Smooth muscle cell (in vitro differentiated cells): ENCODE data around the gene CNTN4. TPM values are rescaled to one million over a fixed set of nuclear protein-coding genes. Genes with fewer than 3 reads are reported as not detected.

ENCODE experiments used
- DNase-seq: peaks from one replicate; lab custom pipeline; 2025; ENCODE audit not compliant: unreplicated experiment; lab: John Stamatoyannopoulos, UW
- H2AFZ ChIP-seq: fragments of 200-600 bp; sonication (generic); 2 replicates; pipeline ENCODE4 v1.6.0; 2016; ENCODE audit warnings: antibody characterized with exemption, low read depth, mild to moderate bottlenecking
- H3F3A ChIP-seq: fragments of 200-600 bp; sonication (generic); 2 replicates; pipeline ENCODE4 v1.6.0; 2017; ENCODE audit warnings: antibody characterized with exemption, low read depth
- H3K27ac ChIP-seq: fragments of 200-600 bp; sonication (generic); 2 replicates; pipeline ENCODE4 v1.5.1; 2016; ENCODE audit warnings: low read depth, mild to moderate bottlenecking
- H3K27me3 ChIP-seq: fragments of 200-600 bp; sonication (generic); 2 replicates; pipeline ENCODE4 v1.6.1; 2016; ENCODE audit warnings: low read depth, mild to moderate bottlenecking
- H3K36me3 ChIP-seq: fragments of 200-600 bp; sonication (generic); 2 replicates; pipeline ENCODE4 v1.5.1; 2016; ENCODE audit warnings: low read depth
- H3K4me1 ChIP-seq: fragments of 200-600 bp; sonication (generic); 2 replicates; pipeline ENCODE4 v1.5.1; 2016; ENCODE audit warnings: low read depth
- H3K4me2 ChIP-seq: fragments of 200-600 bp; sonication (generic); 2 replicates; pipeline ENCODE4 v1.6.0; 2016; ENCODE audit warnings: mild to moderate bottlenecking
- H3K4me3 ChIP-seq: fragments of 200-600 bp; sonication (generic); 2 replicates; pipeline ENCODE4 v1.5.1; 2016; ENCODE audit warnings: mild to moderate bottlenecking
- H3K79me2 ChIP-seq: fragments of 200-600 bp; sonication (generic); 2 replicates; pipeline ENCODE4 v1.6.0; 2016; ENCODE audit warnings: low read depth, mild to moderate bottlenecking
- H3K9ac ChIP-seq: fragments of 200-600 bp; sonication (generic); 2 replicates; pipeline ENCODE4 v1.6.0; 2016; ENCODE audit warnings: low read depth
- H3K9me3 ChIP-seq: fragments of 200-600 bp; sonication (generic); replicated peaks from 2 replicates; pipeline ENCODE4 v1.5.1; 2016; ENCODE audit warnings: low read depth
- H4K20me1 ChIP-seq: fragments of 200-600 bp; sonication (generic); 2 replicates; pipeline ENCODE4 v1.6.0; 2016; ENCODE audit warnings: low read depth
- CTCF ChIP-seq: fragments of 200-600 bp; sonication (generic); IDR thresholded peaks from 2 replicates; pipeline ENCODE4 v1.5.1; 2017; ENCODE audit warnings: borderline replicate concordance, mild to moderate bottlenecking, antibody characterized with exemption; ENCODE audit not compliant: insufficient read depth, poor library complexity, severe bottlenecking
- WGBS: methylation state at CpG from one replicate; pipeline ENCODE4 v1.1.7; 2016; ENCODE audit warnings: low lambda C conversion rate; 5-methylcytosine and 5-hydroxymethylcytosine counted together
- polyA plus RNA-seq: library from polyadenylated mRNA; unstranded; fragments of >200 nt; fragmentation: Nextera tagmentation; extraction: Ambion mirVana; gene quantifications from 2 replicates; pipeline ENCODE4 v1.2.1, GENCODE V29; 2016
- total RNA-seq: library from RNA; depleted of rRNA; stranded (reverse); fragments of >200 nt; gene quantifications from 2 replicates; pipeline ENCODE4 v1.2.3, GENCODE V29; 2014

Gene CNTN4
- total and polyA plus RNA-seq, 2 experiments from 2014 or later: 12.1 to 15.8 TPM

GRCh38 chr3:2837910-2838309, 739.2 kb downstream of the CNTN4 start:
- Histone ChIP-seq H3K4me2 (no peak overlapping the region), H2AFZ (no peak overlapping the region), H4K20me1 (no peaks in the 10 kb centered on the region), H3F3A (no peaks in the 10 kb centered on the region), H3K79me2 (no peaks in the 10 kb centered on the region), H3K27me3 (no peaks in the 10 kb centered on the region), H3K4me3 (no peak overlapping the region), H3K9ac (no peak overlapping the region), H3K27ac (no peak overlapping the region), H3K9me3 (no peaks in the 10 kb centered on the region), H3K4me1 (no peaks in the 10 kb centered on the region), H3K36me3 (no peaks in the 10 kb centered on the region)
- WGBS: 71% methylated on average over 4 of the region's 4 CpGs
- no peak for DNase-seq
- TF ChIP-seq CTCF: no peak

DNA sequence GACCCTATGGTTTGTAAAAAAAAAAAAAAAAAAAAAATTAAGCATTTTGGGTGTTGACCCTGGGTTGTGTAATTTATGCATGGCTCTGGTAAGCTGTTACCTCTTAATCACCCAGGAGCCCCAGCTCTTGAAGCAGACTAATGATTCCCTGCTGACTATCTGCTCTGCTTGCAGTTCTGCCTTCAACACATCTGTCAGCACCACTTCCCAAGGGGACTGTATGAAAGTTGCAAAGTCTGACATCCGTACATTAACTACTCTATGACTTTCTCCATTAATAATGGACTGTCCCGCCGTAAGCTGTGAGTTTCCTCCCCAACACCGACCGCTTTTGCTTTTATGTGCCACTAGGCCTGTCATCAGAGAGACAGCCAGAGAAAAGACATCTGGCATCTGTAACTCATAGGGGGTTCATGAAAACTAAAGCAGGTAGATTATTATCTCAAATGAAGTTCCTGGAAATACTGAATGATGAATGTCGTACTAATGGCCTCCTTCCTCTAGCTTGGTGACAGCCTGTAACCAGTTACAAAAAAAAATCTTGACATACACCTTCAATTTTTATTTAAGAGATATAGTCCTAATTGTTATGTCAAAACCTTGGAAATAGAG, 740.0 kb downstream of the CNTN4 start:
- H3K79me2 ChIP-seq: no peaks in the 10 kb centered on the region
- no peaks in the 10 kb centered on the region for H3K9me3 ChIP-seq
- H3K4me1 ChIP-seq: no peaks in the 10 kb centered on the region
- no peak overlapping the region for H2AFZ ChIP-seq
- no peak overlapping the region for H3K27ac ChIP-seq
- H3F3A ChIP-seq: no peaks in the 10 kb centered on the region
- H4K20me1 ChIP-seq: no peaks in the 10 kb centered on the region
- TF ChIP-seq CTCF: no peak
- H3K36me3 ChIP-seq: no peaks in the 10 kb centered on the region
- H3K27me3 ChIP-seq: no peaks in the 10 kb centered on the region
- WGBS: 64% methylated on average over 6 of the region's 6 CpGs
- no peak overlapping the region for H3K9ac ChIP-seq
- H3K4me2 ChIP-seq: no peak overlapping the region
- H3K4me3 ChIP-seq: no peak overlapping the region
- no peak for DNase-seq

- no peak overlapping the region for H3K4me2 ChIP-seq
- TF ChIP-seq CTCF: no peak
- no peaks in the 10 kb centered on the region for H3K79me2 ChIP-seq
- H4K20me1 ChIP-seq: no peaks in the 10 kb centered on the region
- no peaks in the 10 kb centered on the region for H3F3A ChIP-seq
- WGBS: 61% methylated on average over 3 of the region's 3 CpGs
- H3K27ac ChIP-seq: no peak overlapping the region
- no peaks in the 10 kb centered on the region for H3K4me1 ChIP-seq
- no peak overlapping the region for H2AFZ ChIP-seq
- no peak for DNase-seq
- H3K36me3 ChIP-seq: no peaks in the 10 kb centered on the region
- H3K4me3 ChIP-seq: no peak overlapping the region
- H3K27me3 ChIP-seq: no peaks in the 10 kb centered on the region
- no peaks in the 10 kb centered on the region for H3K9me3 ChIP-seq
- H3K9ac ChIP-seq: no peak overlapping the region
Measured at GRCh38 chr3:2839876-2840275, 741.2 kb downstream of the CNTN4 start.
